H1 (cell line): Measurements from ENCODE around the gene STAT1. TPM values are rescaled to one million over a fixed set of nuclear protein-coding genes. Genes with fewer than 3 reads are reported as not detected.

Experiments used
- HDAC2 ChIP-seq, 2 experiments: fragments of 300-600 bp in 1 of 2; sonication (generic) in 1 of 2; IDR thresholded peaks; 2 replicates each; pipeline ENCODE4 v1.6.1; 2011 to 2012; ENCODE audit warnings: low read depth in 2 of 2, low read length in 2 of 2, mild to moderate bottlenecking in 2 of 2, moderate library complexity in 2 of 2, borderline replicate concordance in 1 of 2, inconsistent platforms in 1 of 2
- polyA plus RNA-seq, 7 experiments: library from polyadenylated mRNA; depleted of rRNA in 3 of 7; stranded (reverse) in 5 of 7; unstranded in 2 of 7; fragments of >200 nt in 5 of 7; fragments of 200-250 nt in 2 of 7; gene quantifications; 1 replicate in 5 of 7; 2 replicates in 1 of 7; 4 replicates in 1 of 7; pipeline versions ENCODE4 v1.2.1 to v1.2.3, GENCODE V29; 2011 to 2013; ENCODE audit warnings: missing spikeins in 2 of 7, mixed read lengths in 2 of 7
- total RNA-seq: library from RNA; stranded (reverse); fragmentation: NEBNext Ultra II Directional; extraction: Animal tissue kit (Norgen Biotek cat#: 25700); gene quantifications from 2 replicates; pipeline ENCODE4 v1.2.1, GENCODE V29; 2021

Gene STAT1
- total and polyA plus RNA-seq, 2 of the 8 experiments (the other 6 are each of a cell fraction or from before 2014, with no cell fraction given), result 20.3 to 43.0 TPM

- TF ChIP-seq HDAC2 (IDR thresholded peaks at IDR 0.05; ENCODE audit: borderline replicate concordance in 1 of 2, low read depth in 2 of 2, low read length in 2 of 2), result no peak
- TF ChIP-seq, all 59 proteins: peak for 0
Measured at GRCh38 chr2:190953257-190953656, 60.7 kb downstream of the STAT1 start (continued).
